NB4 (cell line): ENCODE measurements around the gene ABCC8.

Experiments
- CTCF ChIP-seq: IDR thresholded peaks from one replicate; pipeline ENCODE4 v1.5.1; 2012; ENCODE audit warnings: low read depth, low read length
- MAX ChIP-seq: IDR thresholded peaks from 2 replicates; pipeline ENCODE4 v1.6.1; 2011; ENCODE audit warnings: low read depth, low read length
- POLR2A ChIP-seq: IDR thresholded peaks from 2 replicates; pipeline ENCODE4 v1.6.1; 2011; ENCODE audit warnings: mild to moderate bottlenecking; ENCODE audit not compliant: insufficient read length; ENCODE audit errors: extremely low read depth

DNA sequence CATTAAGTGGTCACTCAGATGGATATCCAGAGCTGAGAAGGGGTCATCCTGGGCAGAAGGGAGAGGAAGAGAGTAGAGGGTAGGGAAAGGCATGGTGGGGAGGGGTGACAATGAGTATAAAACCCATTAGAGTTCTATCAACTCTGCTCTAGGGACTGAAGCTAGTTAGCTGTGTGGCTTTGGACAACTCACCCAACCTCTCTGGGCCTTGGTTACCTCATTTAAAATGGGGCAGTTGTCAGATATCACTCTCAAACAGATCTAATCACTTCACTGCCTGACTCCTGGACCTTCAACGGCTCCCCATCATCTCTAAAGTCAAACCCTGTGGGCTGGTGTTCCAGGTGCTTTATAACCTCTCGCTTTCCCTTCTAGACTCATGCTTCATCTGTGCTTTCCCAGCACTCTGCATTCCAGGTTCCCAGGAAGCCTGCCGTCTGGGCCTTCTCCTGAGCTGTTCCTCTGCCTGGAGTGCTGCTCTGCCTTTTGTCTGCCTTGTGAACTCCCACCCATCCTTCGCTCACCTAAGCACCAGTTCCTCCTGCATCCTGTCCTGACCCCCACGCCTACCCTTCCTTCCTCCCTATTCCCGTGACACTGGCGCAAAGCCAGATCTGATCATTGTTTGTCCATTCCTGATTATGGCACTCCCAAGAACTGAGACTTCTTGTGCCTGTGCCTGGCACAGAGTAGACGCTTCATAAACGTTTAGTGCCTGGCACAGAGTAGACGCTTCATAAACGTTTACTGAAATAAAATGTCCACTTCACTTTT lies 65.9 kb downstream of the ABCC8 start:
- no peak for TF ChIP-seq CTCF
- TF ChIP-seq POLR2A: no peak
- no peak for TF ChIP-seq MAX
